GM23338 (cell line): Measurements from ENCODE around the gene DNAJC5G. TPM values are rescaled to one million over a fixed set of nuclear protein-coding genes. Genes with fewer than 3 reads are reported as not detected.

Experiments used
- ATAC-seq: fragments of 200-7000 bp; cut with Tn5 transposase; 3 replicates; pipeline ENCODE4 v1.9.1; 2020
- DNase-seq: peaks from one replicate; pipeline ENCODE4 v3.0.0-alpha.2; 2015; ENCODE audit warnings: low spot score
- H2AFZ ChIP-seq: fragments of 200-600 bp; sonication (generic); 2 replicates; pipeline ENCODE4 v1.8.0; 2016; ENCODE audit warnings: antibody characterized with exemption, mild to moderate bottlenecking, moderate library complexity
- H3F3A ChIP-seq: fragments of 200-600 bp; sonication (generic); replicated peaks from 2 replicates; pipeline ENCODE4 v1.8.0; 2017; ENCODE audit warnings: antibody characterized with exemption, mixed run types, low read depth
- H3K27ac ChIP-seq: fragments of 200-600 bp; sonication (generic); 2 replicates; pipeline ENCODE4 v1.6.1; 2016; ENCODE audit warnings: low read depth
- H3K27me3 ChIP-seq: fragments of 200-600 bp; sonication (generic); 2 replicates; pipeline ENCODE4 v1.8.0; 2016; ENCODE audit warnings: mild to moderate bottlenecking, mixed run types, moderate library complexity; ENCODE audit not compliant: insufficient read depth
- H3K36me3 ChIP-seq: fragments of 200-600 bp; sonication (generic); 2 replicates; pipeline ENCODE4 v1.8.0; 2016; ENCODE audit warnings: mild to moderate bottlenecking; ENCODE audit not compliant: insufficient read depth
- H3K4me1 ChIP-seq: fragments of 200-600 bp; sonication (generic); 2 replicates; pipeline ENCODE4 v1.8.0; 2016; ENCODE audit warnings: mild to moderate bottlenecking, moderate library complexity; ENCODE audit not compliant: insufficient read depth
- H3K4me2 ChIP-seq: fragments of 200-600 bp; sonication (generic); 2 replicates; pipeline ENCODE4 v1.7.1; 2017; ENCODE audit warnings: mixed run types
- H3K4me3 ChIP-seq: fragments of 200-600 bp; sonication (generic); 2 replicates; pipeline ENCODE4 v1.6.1; 2016; ENCODE audit warnings: mixed run types
- H3K79me2 ChIP-seq: fragments of 200-600 bp; sonication (generic); replicated peaks from 2 replicates; pipeline ENCODE4 v1.8.0; 2017; ENCODE audit warnings: mild to moderate bottlenecking; ENCODE audit not compliant: insufficient read depth
- H3K9me2 ChIP-seq: fragments of 200-600 bp; sonication (generic); 2 replicates; pipeline ENCODE4 v1.8.0; 2017; ENCODE audit not compliant: insufficient read depth
- H4K20me1 ChIP-seq: fragments of 200-600 bp; sonication (generic); replicated peaks from 2 replicates; pipeline ENCODE4 v1.8.0; 2017; ENCODE audit warnings: mild to moderate bottlenecking; ENCODE audit not compliant: insufficient read depth
- H3K27ac Mint-ChIP-seq: 2 replicates; pipeline ENCODE4 v1.8.0; 2020; ENCODE audit warnings: inconsistent platforms, mild to moderate bottlenecking, moderate library complexity, mixed read lengths
- H3K27me3 Mint-ChIP-seq: 3 replicates; pipeline ENCODE4 v1.8.0; 2022; ENCODE audit warnings: low read depth, mild to moderate bottlenecking, moderate library complexity, mixed read lengths, inconsistent platforms; ENCODE audit not compliant: insufficient read depth, poor library complexity
- H3K36me3 Mint-ChIP-seq: 3 replicates; pipeline ENCODE4 v1.8.0; 2021; ENCODE audit warnings: low read depth, mild to moderate bottlenecking, inconsistent platforms, moderate library complexity, mixed read lengths
- H3K4me1 Mint-ChIP-seq: 3 replicates; pipeline ENCODE4 v1.8.0; 2020; ENCODE audit warnings: mild to moderate bottlenecking, inconsistent platforms, mixed read lengths
- H3K4me3 Mint-ChIP-seq: 3 replicates; pipeline ENCODE4 v1.8.0; 2021; ENCODE audit warnings: moderate library complexity, mild to moderate bottlenecking, inconsistent platforms, mixed read lengths
- H3K9me3 Mint-ChIP-seq: 3 replicates; pipeline ENCODE4 v1.8.0; 2020; ENCODE audit warnings: moderate library complexity, mild to moderate bottlenecking, inconsistent platforms, mixed read lengths
- CREB1 ChIP-seq: fragments of 250-450 bp; sonication (Bioruptor Pico); IDR thresholded peaks from 2 replicates; pipeline ENCODE4 v1.5.0; 2020; ENCODE audit warnings: low read depth, mild to moderate bottlenecking, moderate library complexity
- CTCF ChIP-seq, 2 experiments: fragments of 200-600 bp in 1 of 2; sonication (generic) in 1 of 2; conservative IDR thresholded peaks; 2 replicates each; pipeline versions ENCODE4 v1.5.1 to v1.6.1; 2016 to 2017; ENCODE audit warnings: antibody characterized with exemption in 2 of 2, low read depth in 2 of 2, mild to moderate bottlenecking in 2 of 2, moderate library complexity in 1 of 2
- ETS1 ChIP-seq: IDR thresholded peaks from 2 replicates; pipeline ENCODE4 v1.6.1; 2016; ENCODE audit warnings: antibody characterized with exemption
- EZH2 ChIP-seq: fragments of 200-600 bp; sonication (generic); IDR thresholded peaks from one replicate; pipeline ENCODE4 v1.8.0; 2017; ENCODE audit warnings: antibody characterized with exemption, mild to moderate bottlenecking, low read depth; ENCODE audit not compliant: unreplicated experiment
- EZH2phosphoT487 ChIP-seq: fragments of 200-600 bp; sonication (generic); IDR thresholded peaks from one replicate; pipeline ENCODE4 v1.8.1; 2018; ENCODE audit warnings: antibody characterized with exemption; ENCODE audit not compliant: unreplicated experiment
- JUNB ChIP-seq: IDR thresholded peaks from one replicate; pipeline ENCODE4 v1.6.1; 2016; ENCODE audit warnings: antibody characterized with exemption; ENCODE audit not compliant: unreplicated experiment
- NANOG ChIP-seq: IDR thresholded peaks from 2 replicates; pipeline ENCODE4 v1.6.1; 2016; ENCODE audit warnings: antibody characterized with exemption, borderline replicate concordance
- POLR2AphosphoS5 ChIP-seq: IDR thresholded peaks from 2 replicates; pipeline ENCODE4 v1.6.1; 2016; ENCODE audit warnings: antibody characterized with exemption, low read depth
- STAT1 ChIP-seq: IDR thresholded peaks from one replicate; pipeline ENCODE4 v1.6.1; 2016; ENCODE audit warnings: antibody characterized with exemption; ENCODE audit not compliant: unreplicated experiment
- ZNF114 ChIP-seq: fragments of 250-450 bp; sonication (Bioruptor Pico); IDR thresholded peaks from 2 replicates; pipeline ENCODE4 v1.5.0; 2020; ENCODE audit warnings: mild to moderate bottlenecking, moderate library complexity
- ZNF331 ChIP-seq: fragments of 250-450 bp; sonication (Bioruptor Pico); IDR thresholded peaks from 2 replicates; pipeline ENCODE4 v1.5.0; 2020; ENCODE audit warnings: low read depth, mild to moderate bottlenecking, moderate library complexity
- polyA plus RNA-seq: library from polyadenylated mRNA; unstranded; fragments of >200 nt; fragmentation: Nextera tagmentation; extraction: Ambion mirVana; gene quantifications from 2 replicates; pipeline ENCODE4 v1.2.1, GENCODE V29; 2016
- total RNA-seq: library from RNA; depleted of rRNA; stranded (reverse); fragments of >200 nt; shearing (Covaris generic); gene quantifications from 2 replicates; pipeline ENCODE4 v1.2.3, GENCODE V29; 2014
- TF ChIP-seq, protein P1 (sequence below): IDR thresholded peaks from one replicate; pipeline ENCODE4 v1.6.1; 2018; ENCODE audit warnings: antibody characterized with exemption; ENCODE audit not compliant: unreplicated experiment
- TF ChIP-seq, protein P2 (sequence below): fragments of 250-450 bp; sonication (Bioruptor Pico); IDR thresholded peaks from 2 replicates; pipeline ENCODE4 v1.5.0; 2020; ENCODE audit warnings: mild to moderate bottlenecking, moderate library complexity

Gene DNAJC5G
- total and polyA plus RNA-seq, 2 experiments from 2014 or later, result 0.59 TPM; not detected in 1

- H3K79me2 ChIP-seq, result no peaks in the 10 kb centered on the region
- TF ChIP-seq ZNF114 (CRISPR knock-in tag) (no peak), POLR2AphosphoS5 (no peak), JUNB (no peak), CTCF (conservative IDR thresholded peaks at IDR 0.05; ENCODE audit: low read depth in 2 of 2) (no peak), EZH2phosphoT487 (no peak), ETS1 (no peak), ZNF331 (CRISPR knock-in tag) (no peak), CREB1 (CRISPR knock-in tag) (no peak), EZH2 (no peak), STAT1 (no peak), NANOG (no peak)
- TF ChIP-seq, protein P1, sequence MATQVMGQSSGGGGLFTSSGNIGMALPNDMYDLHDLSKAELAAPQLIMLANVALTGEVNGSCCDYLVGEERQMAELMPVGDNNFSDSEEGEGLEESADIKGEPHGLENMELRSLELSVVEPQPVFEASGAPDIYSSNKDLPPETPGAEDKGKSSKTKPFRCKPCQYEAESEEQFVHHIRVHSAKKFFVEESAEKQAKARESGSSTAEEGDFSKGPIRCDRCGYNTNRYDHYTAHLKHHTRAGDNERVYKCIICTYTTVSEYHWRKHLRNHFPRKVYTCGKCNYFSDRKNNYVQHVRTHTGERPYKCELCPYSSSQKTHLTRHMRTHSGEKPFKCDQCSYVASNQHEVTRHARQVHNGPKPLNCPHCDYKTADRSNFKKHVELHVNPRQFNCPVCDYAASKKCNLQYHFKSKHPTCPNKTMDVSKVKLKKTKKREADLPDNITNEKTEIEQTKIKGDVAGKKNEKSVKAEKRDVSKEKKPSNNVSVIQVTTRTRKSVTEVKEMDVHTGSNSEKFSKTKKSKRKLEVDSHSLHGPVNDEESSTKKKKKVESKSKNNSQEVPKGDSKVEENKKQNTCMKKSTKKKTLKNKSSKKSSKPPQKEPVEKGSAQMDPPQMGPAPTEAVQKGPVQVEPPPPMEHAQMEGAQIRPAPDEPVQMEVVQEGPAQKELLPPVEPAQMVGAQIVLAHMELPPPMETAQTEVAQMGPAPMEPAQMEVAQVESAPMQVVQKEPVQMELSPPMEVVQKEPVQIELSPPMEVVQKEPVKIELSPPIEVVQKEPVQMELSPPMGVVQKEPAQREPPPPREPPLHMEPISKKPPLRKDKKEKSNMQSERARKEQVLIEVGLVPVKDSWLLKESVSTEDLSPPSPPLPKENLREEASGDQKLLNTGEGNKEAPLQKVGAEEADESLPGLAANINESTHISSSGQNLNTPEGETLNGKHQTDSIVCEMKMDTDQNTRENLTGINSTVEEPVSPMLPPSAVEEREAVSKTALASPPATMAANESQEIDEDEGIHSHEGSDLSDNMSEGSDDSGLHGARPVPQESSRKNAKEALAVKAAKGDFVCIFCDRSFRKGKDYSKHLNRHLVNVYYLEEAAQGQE, result no peak
- TF ChIP-seq, protein P2, sequence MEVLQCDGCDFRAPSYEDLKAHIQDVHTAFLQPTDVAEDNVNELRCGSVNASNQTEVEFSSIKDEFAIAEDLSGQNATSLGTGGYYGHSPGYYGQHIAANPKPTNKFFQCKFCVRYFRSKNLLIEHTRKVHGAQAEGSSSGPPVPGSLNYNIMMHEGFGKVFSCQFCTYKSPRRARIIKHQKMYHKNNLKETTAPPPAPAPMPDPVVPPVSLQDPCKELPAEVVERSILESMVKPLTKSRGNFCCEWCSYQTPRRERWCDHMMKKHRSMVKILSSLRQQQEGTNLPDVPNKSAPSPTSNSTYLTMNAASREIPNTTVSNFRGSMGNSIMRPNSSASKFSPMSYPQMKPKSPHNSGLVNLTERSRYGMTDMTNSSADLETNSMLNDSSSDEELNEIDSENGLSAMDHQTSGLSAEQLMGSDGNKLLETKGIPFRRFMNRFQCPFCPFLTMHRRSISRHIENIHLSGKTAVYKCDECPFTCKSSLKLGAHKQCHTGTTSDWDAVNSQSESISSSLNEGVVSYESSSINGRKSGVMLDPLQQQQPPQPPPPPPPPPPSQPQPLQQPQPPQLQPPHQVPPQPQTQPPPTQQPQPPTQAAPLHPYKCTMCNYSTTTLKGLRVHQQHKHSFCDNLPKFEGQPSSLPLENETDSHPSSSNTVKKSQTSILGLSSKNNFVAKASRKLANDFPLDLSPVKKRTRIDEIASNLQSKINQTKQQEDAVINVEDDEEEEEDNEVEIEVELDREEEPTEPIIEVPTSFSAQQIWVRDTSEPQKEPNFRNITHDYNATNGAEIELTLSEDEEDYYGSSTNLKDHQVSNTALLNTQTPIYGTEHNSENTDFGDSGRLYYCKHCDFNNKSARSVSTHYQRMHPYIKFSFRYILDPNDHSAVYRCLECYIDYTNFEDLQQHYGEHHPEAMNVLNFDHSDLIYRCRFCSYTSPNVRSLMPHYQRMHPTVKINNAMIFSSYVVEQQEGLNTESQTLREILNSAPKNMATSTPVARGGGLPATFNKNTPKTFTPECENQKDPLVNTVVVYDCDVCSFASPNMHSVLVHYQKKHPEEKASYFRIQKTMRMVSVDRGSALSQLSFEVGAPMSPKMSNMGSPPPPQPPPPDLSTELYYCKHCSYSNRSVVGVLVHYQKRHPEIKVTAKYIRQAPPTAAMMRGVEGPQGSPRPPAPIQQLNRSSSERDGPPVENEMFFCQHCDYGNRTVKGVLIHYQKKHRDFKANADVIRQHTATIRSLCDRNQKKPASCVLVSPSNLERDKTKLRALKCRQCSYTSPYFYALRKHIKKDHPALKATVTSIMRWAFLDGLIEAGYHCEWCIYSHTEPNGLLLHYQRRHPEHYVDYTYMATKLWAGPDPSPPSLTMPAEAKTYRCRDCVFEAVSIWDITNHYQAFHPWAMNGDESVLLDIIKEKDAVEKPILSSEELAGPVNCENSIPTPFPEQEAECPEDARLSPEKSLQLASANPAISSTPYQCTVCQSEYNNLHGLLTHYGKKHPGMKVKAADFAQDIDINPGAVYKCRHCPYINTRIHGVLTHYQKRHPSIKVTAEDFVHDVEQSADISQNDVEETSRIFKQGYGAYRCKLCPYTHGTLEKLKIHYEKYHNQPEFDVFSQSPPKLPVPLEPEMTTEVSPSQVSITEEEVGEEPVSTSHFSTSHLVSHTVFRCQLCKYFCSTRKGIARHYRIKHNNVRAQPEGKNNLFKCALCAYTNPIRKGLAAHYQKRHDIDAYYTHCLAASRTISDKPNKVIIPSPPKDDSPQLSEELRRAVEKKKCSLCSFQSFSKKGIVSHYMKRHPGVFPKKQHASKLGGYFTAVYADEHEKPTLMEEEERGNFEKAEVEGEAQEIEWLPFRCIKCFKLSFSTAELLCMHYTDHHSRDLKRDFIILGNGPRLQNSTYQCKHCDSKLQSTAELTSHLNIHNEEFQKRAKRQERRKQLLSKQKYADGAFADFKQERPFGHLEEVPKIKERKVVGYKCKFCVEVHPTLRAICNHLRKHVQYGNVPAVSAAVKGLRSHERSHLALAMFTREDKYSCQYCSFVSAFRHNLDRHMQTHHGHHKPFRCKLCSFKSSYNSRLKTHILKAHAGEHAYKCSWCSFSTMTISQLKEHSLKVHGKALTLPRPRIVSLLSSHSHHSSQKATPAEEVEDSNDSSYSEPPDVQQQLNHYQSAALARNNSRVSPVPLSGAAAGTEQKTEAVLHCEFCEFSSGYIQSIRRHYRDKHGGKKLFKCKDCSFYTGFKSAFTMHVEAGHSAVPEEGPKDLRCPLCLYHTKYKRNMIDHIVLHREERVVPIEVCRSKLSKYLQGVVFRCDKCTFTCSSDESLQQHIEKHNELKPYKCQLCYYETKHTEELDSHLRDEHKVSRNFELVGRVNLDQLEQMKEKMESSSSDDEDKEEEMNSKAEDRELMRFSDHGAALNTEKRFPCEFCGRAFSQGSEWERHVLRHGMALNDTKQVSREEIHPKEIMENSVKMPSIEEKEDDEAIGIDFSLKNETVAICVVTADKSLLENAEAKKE (CRISPR knock-in tag), result no peak
- Mint-ChIP-seq H3K27ac (no peak overlapping the region), H3K4me3 (no peak overlapping the region), H3K9me3 (no peaks in the 10 kb centered on the region), H3K27me3 (peaks cover 26% of the 10 kb centered on the region), H3K36me3 (peaks cover 100% of the 10 kb centered on the region), H3K4me1 (no peaks in the 10 kb centered on the region)
- DNase-seq (no peak), ATAC-seq (no peak)
- peaks cover 75% of the 10 kb centered on the region for H3K36me3 ChIP-seq
- no peaks in the 10 kb centered on the region for H3F3A ChIP-seq
- no peak overlapping the region for H2AFZ ChIP-seq
- no peaks in the 10 kb centered on the region; the same call in 1 of the 2 replicates for H4K20me1 ChIP-seq
- H3K4me2 ChIP-seq, result no peak overlapping the region
- no peaks in the 10 kb centered on the region for H3K27me3 ChIP-seq
- no peaks in the 10 kb centered on the region for H3K4me1 ChIP-seq
- no peak overlapping the region for H3K4me3 ChIP-seq
- no peaks in the 10 kb centered on the region for H3K9me2 ChIP-seq
- no peak overlapping the region for H3K27ac ChIP-seq
Measured at GRCh38 chr2:27237341-27237945, 37.8 kb upstream of the DNAJC5G start.
